ENCODE data around the gene PPARA.

Gene PPARA

DNA sequence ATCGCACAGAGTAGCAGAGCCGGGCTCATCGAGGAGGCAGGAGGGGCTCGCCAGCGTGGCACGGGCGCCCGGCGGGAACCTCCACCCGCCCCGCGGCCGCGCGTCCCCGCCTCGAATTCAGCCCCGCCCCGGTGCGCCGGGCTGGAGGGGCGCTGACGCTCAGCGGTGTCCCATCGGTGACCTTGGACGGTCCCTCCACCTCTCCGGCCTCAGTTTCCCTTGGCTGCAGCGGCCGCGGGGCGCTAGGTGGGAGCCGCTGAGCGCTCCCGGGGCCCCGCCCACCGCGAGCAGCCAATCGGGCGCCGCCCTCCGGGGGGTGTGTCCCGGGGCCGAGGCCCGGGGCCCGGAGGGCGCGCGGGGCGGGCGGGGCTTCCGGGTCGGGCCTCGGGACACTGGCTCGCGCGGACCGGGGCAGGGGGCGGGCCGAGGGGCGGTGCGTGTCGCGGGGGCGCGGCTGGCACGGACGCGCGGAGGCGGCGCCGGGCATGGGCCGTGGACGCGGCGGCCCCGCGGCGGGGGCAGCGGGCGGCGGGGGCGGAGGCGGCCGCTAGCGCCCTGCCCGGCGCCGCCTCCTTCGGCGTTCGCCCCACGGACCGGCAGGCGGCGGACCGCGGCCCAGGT is at the start of gene PPARA:
PPARA (plus strand) TSS at position 493 of the 621 bp plus-strand sequence. CDS start 47,858 bp downstream, outside the sequence.
- Mint-ChIP-seq H3K27me3 (peaks cover 28% of the 10 kb centered on the region), H3K27ac (peak within 1 kb of the TSS; percentile 82 to 88), H3K4me1 (peaks cover 27% of the 10 kb centered on the region), H3K4me3 (peak within 1 kb of the TSS; percentile 89 to 91), H3K9me3 (no peaks in the 10 kb centered on the region)
- peak; percentile 80 to 83 for DNase-seq
- ATAC-seq: peak; percentile 85

DNA sequence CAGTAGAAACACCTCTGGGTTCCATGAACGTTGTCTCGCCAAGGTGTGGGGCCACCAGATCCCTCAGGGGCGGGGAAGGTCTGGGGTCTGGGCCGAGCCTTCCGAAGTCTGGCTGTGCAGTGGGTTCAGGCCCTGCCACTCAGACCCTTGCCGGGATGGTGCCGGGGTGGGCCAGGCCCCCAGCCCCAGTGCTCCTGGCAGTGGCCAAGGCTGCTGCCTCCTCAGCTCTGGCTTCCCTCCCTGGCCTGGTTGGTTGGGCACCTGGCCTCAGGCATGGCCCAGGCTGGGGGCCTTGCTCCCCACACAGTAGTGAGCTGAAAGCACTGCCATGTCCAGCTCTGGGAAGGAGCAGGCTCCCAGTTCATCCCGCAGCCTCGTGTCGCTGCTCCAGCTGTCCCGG is 48.2 kb upstream of the PPARA start:
- H3K9me3 Mint-ChIP-seq: no peaks in the 10 kb centered on the region
- no peak overlapping the region for H3K27ac Mint-ChIP-seq
- DNase-seq (no peak), ATAC-seq (no peak)
- H3K4me3 Mint-ChIP-seq: no peak overlapping the region
- no peaks in the 10 kb centered on the region for H3K4me1 Mint-ChIP-seq
- no peaks in the 10 kb centered on the region for H3K27me3 Mint-ChIP-seq

DNA sequence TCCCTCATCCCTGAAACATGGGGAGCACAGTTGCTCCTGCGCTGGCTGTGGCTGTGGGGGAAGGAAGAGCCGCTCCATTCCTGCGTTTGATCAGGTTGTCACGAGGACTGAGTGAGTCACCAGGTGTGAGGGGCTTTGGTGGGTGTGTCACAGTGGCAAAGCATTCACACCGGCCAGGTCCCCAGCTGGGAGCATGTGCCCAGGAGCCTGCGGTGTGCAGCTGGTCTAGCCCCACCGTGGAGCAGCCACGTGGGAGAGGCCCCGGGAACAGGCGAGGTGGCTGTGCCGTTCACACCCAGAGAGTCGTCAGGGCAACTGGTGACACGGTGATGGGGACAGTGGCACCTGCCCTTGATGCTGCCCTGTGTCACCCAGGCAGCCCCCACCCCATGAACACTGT is 47.6 kb upstream of the PPARA start:
- DNase-seq: no peak
- no peak overlapping the region for H3K27ac Mint-ChIP-seq
- no peak overlapping the region for H3K4me3 Mint-ChIP-seq
- H3K27me3 Mint-ChIP-seq: no peaks in the 10 kb centered on the region
- H3K9me3 Mint-ChIP-seq: no peaks in the 10 kb centered on the region
- ATAC-seq: no peak
- no peaks in the 10 kb centered on the region for H3K4me1 Mint-ChIP-seq

DNA sequence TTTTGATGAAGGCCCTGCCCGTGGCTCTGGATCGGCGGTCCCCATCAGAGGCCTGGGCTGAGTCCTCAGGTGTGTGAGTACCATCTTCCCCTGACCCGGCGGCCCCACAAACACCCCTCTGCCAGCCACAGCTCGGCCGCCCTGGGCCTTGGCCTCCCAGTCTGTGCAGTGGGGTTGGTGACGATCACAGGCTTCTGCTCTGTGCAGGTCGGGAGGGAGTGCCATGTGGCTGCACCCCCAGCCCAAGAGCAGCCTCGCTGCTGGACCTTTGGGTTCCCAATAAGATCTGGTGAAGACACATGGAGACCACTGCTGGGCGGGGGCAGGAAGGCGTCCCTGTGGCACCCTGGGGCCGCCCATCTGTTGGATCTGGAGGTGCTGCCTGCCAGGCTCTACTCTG is 47.1 kb upstream of the PPARA start:
- H3K27ac Mint-ChIP-seq: no peak overlapping the region
- H3K4me3 Mint-ChIP-seq: no peak overlapping the region
- no peaks in the 10 kb centered on the region for H3K27me3 Mint-ChIP-seq
- ATAC-seq (no peak), DNase-seq (no peak)
- no peaks in the 10 kb centered on the region for H3K4me1 Mint-ChIP-seq
- H3K9me3 Mint-ChIP-seq: no peaks in the 10 kb centered on the region

DNA sequence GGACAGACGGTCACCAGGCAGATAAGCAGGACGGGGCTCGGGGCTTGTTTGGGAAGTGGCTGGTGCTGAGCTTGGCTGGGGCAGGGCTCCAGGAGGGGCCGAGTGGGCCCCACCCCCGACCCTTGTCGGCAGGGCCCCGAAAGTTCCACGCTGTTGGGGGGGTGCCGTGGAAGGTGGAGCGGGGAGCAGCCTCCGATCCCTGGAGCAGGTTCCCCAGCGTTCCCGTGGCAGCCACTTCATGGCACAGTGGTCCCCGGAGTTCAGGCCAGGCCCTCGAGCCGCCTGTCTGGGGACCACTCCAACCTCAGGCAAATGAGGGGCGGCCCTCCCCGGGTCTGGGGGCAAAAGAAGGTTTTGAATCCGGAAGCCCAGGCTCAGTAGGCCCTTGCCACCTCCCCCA is 46.7 kb upstream of the PPARA start:
- Mint-ChIP-seq H3K9me3 (no peaks in the 10 kb centered on the region), H3K27me3 (no peaks in the 10 kb centered on the region), H3K27ac (no peak overlapping the region), H3K4me3 (no peak overlapping the region), H3K4me1 (no peaks in the 10 kb centered on the region)
- DNase-seq (no peak), ATAC-seq (no peak)

DNA sequence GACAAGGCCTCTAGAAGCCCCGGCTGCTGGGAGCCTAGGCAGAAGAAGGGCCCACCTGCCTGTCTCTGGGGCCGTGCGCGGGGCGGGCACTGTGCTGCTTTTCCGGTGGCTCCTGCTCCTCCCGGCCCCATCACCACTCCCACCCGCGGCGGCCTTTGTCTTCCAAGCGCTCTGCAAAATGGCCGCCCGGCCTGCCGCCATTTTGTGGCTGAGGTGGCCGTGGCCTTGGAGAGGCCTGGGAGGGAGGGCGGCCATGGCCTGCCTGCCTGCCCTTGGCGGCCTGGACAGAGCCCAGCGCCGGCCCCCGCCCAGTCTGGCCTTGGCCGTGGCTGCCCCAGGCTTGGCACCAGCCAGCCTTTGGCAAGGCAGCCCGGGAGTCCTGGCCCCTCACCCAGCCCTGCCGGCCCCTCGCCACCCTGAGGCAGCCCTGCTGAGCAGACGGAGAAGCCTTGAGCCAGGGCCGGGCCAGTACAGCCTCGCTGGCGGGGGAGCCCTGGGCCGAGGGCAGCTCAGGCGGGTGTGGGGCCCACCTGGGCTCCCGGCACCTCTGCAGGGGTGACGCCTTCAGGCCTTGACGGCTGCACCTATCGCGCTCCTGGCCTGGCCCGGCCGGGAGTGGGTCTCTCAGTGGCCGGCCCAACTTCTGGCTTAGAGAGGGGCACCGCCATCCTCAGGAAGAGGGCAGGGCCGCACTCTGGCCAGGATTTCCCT is 46.0 kb upstream of the PPARA start:
- no peaks in the 10 kb centered on the region for H3K27me3 Mint-ChIP-seq
- no peak overlapping the region for H3K27ac Mint-ChIP-seq
- no peaks in the 10 kb centered on the region for H3K9me3 Mint-ChIP-seq
- peak; percentile 24 for ATAC-seq
- H3K4me3 Mint-ChIP-seq: no peak overlapping the region
- no peaks in the 10 kb centered on the region for H3K4me1 Mint-ChIP-seq
- DNase-seq: no peak

DNA sequence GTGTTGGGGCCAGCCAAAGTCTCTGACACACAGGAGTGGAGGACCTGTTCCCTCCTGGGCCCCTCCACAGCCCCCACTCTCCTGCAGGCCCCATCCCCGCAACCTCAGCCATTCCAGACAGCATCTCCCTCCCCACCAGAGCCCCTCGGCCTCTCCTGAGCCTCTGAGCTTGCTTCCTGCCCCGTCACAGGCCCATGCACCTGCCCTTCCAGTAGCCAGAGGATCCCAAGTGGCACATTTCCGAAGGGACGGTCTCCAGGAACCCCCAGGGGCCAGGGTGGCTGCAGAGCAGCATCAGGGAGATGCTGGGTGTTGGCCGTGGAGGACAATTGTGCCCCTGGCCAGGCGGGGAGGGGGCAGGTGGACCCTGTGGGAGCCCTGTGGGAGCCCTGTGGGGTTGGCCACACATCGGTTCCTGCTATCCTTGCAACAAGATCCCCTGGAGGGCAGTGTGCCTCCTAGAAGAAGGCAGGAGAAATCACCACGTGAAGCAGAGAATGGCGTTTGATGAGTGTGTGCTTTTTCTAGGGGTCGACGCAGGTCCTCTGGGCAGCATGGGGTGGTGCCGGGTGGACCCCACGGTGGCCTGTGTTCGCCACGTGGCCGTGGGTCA is 45.3 kb upstream of the PPARA start:
- ATAC-seq: no peak
- Mint-ChIP-seq H3K27ac (no peak overlapping the region), H3K4me3 (no peak overlapping the region), H3K27me3 (no peaks in the 10 kb centered on the region), H3K9me3 (no peaks in the 10 kb centered on the region), H3K4me1 (no peaks in the 10 kb centered on the region)
- no peak for DNase-seq

DNA sequence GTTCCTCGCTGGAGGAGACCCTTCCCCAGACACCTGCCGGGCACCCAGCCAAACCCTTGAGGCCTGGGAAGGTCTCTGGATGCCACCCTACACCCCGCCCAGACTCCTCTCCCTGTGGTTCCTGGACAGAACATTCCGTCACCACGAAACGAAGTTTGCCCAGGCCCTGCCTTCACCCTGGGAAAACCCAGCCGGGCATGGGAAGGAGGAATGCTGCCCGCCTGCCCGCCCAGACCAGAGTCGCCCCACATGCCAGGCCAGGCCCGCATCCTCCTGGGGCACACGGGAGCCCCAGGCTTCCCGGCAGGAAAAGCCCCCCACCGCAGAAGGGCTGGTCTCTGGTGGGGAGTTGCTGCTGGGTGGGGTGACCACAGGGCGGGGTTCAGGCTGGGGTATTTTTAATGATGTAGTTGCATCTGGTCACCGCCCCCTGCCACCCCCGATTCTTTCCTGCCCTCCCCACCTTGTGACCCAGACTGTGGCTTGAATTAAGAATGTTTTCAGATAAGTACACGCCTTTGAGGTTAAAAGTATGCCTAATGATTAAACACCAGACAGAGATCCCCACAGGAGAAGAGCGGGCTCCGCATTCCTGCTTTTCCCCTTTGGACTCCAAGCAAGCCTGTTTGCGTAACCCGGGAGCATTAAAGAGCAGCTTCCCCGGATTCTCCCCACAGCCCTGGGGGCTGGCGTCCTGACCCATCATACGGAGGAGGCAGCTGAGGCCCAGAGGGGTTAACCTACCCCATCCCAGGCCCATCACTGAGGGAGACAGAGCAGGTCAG is 44.6 kb upstream of the PPARA start:
- DNase-seq (no peak), ATAC-seq (no peak)
- Mint-ChIP-seq H3K4me1 (no peaks in the 10 kb centered on the region), H3K4me3 (no peak overlapping the region), H3K27me3 (no peaks in the 10 kb centered on the region), H3K9me3 (no peaks in the 10 kb centered on the region), H3K27ac (peak overlapping the region in 1 of 2 donors; percentile 59)

DNA sequence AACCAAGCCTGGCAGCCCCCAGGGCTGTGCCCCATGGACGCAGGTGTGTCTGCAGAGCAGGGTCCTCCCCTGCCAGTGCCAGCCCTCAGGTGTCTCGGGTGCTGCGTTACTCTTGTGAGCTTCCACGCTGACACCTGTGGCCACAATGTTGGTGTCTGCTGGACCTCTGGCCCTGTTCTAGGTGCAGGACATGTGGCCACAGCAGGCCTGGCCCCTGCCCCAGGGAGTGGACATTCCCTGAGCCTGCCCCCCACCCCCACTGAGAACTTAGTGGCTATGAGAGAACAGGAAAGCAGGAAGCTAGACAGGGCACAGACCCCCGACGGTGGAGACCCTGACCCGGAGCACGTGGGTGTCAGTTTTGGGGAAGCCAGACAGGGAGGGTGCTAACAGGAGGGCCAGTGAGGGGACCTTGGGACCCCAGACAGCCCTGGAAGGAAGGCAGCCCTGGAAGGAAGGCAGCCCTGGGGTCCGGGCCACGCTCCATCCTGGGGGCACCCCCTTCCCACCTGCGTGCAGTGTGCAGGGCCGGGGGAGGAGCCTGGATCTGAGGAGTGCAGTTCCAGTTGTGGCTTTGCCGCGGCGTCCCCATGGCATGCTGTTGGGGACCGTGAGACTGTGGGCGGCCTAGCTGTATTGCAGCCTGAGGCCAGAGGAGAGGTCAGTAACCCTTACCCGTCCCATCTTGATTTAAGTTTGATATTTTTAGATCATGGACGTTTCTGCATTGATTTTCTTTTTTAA is 43.9 kb upstream of the PPARA start:
- DNase-seq: no peak
- Mint-ChIP-seq H3K27me3 (no peaks in the 10 kb centered on the region), H3K27ac (no peak overlapping the region), H3K9me3 (no peaks in the 10 kb centered on the region), H3K4me1 (no peaks in the 10 kb centered on the region), H3K4me3 (no peak overlapping the region)
- ATAC-seq: no peak

DNA sequence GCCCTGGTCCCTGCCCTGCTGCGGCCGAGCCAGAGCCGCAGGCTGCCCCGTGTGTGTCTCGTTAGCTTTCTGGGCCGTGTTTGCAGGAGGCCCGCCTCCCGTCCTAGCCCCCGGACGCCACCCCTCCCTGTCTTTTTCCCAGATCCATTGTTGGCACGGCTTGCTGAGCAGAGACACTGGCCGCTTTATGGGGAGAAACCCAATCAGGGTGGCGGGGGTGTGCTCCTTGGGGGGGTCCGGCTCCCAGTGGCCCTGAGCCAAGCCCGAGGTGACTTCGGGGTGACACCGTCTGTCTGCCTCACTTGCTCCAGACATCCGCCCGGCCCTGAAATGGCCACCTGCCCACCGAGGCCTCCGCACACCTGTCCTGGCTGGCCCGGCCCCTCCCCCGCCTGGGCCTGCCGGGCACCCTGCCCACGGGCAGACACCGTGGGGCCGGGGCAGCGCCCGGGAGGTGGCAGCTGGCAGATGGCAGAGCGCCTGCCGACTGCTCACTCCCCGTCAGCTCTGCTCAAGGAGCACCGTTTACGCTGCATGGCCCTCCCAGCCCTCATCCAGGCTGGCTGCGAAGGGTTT is 43.1 kb upstream of the PPARA start:
- no peak for ATAC-seq
- no peak overlapping the region for H3K27ac Mint-ChIP-seq
- H3K9me3 Mint-ChIP-seq: no peaks in the 10 kb centered on the region
- H3K4me3 Mint-ChIP-seq: no peak overlapping the region
- no peaks in the 10 kb centered on the region for H3K27me3 Mint-ChIP-seq
- no peak for DNase-seq
- H3K4me1 Mint-ChIP-seq: no peaks in the 10 kb centered on the region

DNA sequence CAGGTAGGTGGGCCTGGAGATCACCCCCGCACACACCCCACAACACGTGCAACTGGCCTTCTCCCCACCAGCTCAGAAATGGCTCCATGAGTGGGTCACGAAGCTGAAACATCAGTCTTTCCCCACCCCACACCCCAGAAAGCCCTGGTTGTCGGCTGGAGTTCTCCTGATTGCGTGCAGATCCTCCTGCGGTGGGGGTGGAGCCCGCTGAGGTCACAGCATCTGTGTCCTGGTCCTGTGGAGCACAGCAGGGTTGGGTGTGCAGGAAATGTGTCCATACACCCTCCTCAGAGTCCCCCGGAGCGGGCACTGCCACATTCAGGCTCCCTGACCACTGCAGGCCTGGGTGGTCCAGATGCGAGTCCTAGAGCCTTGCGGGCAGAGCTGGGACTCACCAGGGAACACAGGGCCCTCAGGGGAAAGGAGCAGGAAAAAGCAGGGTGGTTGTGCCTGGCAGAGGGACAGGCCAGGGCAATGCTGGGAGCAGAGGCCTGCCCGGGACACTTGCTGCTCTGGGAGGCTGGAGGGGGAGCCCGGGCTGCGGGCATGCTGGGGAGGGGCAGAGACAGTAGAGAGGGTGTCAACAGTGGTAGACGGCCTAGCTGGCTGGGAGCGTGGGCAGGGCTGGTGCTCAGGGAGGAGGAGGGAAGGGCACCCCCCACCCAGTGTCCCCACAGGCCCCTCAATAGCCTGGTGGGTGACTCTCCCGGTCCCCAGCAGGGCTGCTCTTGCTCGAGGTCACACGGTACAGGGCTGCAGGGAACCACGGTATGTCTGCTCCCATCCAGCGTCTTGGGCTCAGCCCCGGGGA is 42.4 kb upstream of the PPARA start:
- H3K27ac Mint-ChIP-seq: peak overlapping the region in 1 of 2 donors; percentile 56

DNA sequence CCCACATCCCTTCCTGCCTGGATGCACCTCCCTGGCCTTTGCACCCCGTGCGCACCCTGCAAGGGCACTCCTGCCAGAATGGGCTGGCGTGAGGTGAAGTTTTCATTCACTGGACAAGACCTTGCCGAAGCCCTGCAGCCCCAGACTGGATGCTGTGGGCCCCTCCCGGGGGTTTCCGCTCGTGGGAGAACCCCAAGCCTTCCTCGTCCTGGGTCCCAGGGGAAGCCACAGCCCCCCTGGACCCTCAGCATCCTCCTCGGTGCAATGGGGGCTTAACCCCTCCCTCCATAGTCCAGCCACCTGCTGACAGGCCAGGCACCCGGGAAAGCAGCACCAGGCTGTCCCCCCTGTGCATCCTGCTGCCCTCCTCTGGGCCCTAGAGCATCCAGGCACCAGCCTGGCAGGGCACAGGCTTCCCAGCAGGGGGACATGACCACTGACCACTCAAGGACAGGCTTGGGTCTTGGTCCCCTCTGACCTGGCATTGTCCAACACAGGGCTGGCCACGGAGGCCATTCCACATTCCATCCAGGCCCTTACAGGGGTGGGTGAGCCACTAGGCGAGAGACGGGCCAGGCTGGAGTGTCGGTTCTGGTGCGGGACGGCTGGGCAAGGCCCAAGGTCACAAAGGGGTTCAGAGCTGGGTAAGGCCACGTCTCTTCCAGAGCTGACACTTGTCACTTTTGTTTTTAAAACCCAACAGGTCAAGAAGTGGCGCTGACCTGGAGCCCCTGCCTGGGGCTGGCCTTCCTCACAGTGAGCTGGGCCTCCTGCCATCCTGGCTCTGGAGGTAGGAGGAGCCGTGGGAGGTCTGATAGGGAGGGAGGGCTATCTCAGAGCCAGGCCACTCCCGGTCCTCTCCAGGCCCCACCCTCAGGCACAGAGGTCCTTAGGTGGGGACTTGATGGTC is 41.5 kb upstream of the PPARA start:
- ATAC-seq (no peak), DNase-seq (no peak)
- H3K27me3 Mint-ChIP-seq: no peaks in the 10 kb centered on the region
- no peak overlapping the region for H3K4me3 Mint-ChIP-seq
- no peaks in the 10 kb centered on the region for H3K4me1 Mint-ChIP-seq
- H3K27ac Mint-ChIP-seq: no peak overlapping the region
- no peaks in the 10 kb centered on the region for H3K9me3 Mint-ChIP-seq

More for the DNA sequence above, 42.4 kb upstream of the PPARA start:
- no peaks in the 10 kb centered on the region for H3K27me3 Mint-ChIP-seq
- ATAC-seq (no peak), DNase-seq (no peak)
- no peaks in the 10 kb centered on the region for H3K4me1 Mint-ChIP-seq
- H3K4me3 Mint-ChIP-seq: no peak overlapping the region
- no peaks in the 10 kb centered on the region for H3K9me3 Mint-ChIP-seq

DNA sequence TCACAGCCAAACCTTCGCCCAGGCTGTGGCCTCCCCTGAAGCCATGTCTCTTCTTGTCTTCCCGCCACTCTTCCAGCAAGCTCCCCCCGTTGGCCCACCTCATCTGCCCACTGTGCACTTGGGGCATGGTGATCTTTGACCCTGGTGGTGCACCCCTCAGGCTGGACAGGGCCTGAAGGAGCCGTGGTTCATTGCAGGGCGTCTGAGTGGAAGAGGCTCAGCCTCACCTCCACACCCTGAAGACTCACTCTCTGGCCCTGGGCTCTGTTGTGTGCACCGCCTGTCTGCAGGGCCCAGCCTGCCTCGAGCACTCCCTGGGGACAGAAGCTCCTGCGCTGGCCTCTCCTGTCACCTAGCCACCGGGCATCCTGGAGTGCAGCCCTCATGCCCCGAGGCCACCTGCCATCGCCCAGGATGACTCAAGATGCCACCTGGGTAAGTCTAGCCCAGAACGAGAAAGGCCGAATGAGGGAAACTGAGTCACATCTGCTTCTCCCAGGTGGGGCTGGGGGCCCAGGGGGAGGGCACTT is 40.8 kb upstream of the PPARA start:
- Mint-ChIP-seq H3K9me3 (no peaks in the 10 kb centered on the region), H3K4me1 (no peaks in the 10 kb centered on the region), H3K27ac (peak overlapping the region in 1 of 2 donors; percentile 48), H3K27me3 (no peaks in the 10 kb centered on the region), H3K4me3 (no peak overlapping the region)
- DNase-seq (no peak), ATAC-seq (no peak)
